ENCODE measurements around the gene SLC22A4.

Gene SLC22A4

GRCh38 chr5:132253452-132254320 lies 40.5 kb upstream of the SLC22A4 start:
- peak; percentile 16 for DNase-seq (ENCODE audit: low spot score)
- in situ Hi-C loops (cut with MboI; ENCODE audit: low sequenced_read_pairs, unreplicated experiment) = no loop called here
- no peak for TF ChIP-seq CTCF (IDR thresholded peaks at IDR 0.05; ENCODE audit: borderline replicate concordance, control extremely low read depth, extremely low read depth, insufficient read depth, missing control alignments)

- in situ Hi-C loops (cut with MboI; ENCODE audit: low sequenced_read_pairs, unreplicated experiment) = no loop called here
- DNase-seq (ENCODE audit: low spot score) = no peak
- no peak for TF ChIP-seq CTCF (IDR thresholded peaks at IDR 0.05; ENCODE audit: borderline replicate concordance, control extremely low read depth, extremely low read depth, insufficient read depth, missing control alignments)
Observed at GRCh38 chr5:132254321-132254977, 39.7 kb upstream of the SLC22A4 start.

GRCh38 chr5:132256086-132256782 lies 38.0 kb upstream of the SLC22A4 start:
- DNase-seq (ENCODE audit: low spot score) = no peak
- no peak for TF ChIP-seq CTCF (IDR thresholded peaks at IDR 0.05; ENCODE audit: borderline replicate concordance, control extremely low read depth, extremely low read depth, insufficient read depth, missing control alignments)
- in situ Hi-C loops (cut with MboI; ENCODE audit: low sequenced_read_pairs, unreplicated experiment) = no loop called here

- in situ Hi-C loops (cut with MboI; ENCODE audit: low sequenced_read_pairs, unreplicated experiment) = no loop called here
- TF ChIP-seq CTCF (IDR thresholded peaks at IDR 0.05; ENCODE audit: borderline replicate concordance, control extremely low read depth, extremely low read depth, insufficient read depth, missing control alignments) = no peak
- DNase-seq (ENCODE audit: low spot score) = peak; percentile 8
Observed at GRCh38 chr5:132256783-132257130, 37.4 kb upstream of the SLC22A4 start.

- TF ChIP-seq CTCF (IDR thresholded peaks at IDR 0.05; ENCODE audit: borderline replicate concordance, control extremely low read depth, extremely low read depth, insufficient read depth, missing control alignments) = no peak
- DNase-seq (ENCODE audit: low spot score) = peak; percentile 21
- in situ Hi-C loops (cut with MboI; ENCODE audit: low sequenced_read_pairs, unreplicated experiment) = no loop called here
Observed at GRCh38 chr5:132257131-132258101, 36.8 kb upstream of the SLC22A4 start, which contains the start of gene PDLIM4. Gene PDLIM4 (plus strand): TSS chr5:132257696. CDS start chr5:132257735, 39 bp downstream.
